ENCODE measurements around the gene RBM28.

- no peak for TF ChIP-seq EZH2 (IDR thresholded peaks at IDR 0.05; ENCODE audit: borderline replicate concordance, insufficient read depth, low read length, poor library complexity, severe bottlenecking)
- TF ChIP-seq CTCF (IDR thresholded peaks at IDR 0.05; ENCODE audit: poor library complexity, severe bottlenecking): no peak
- TF ChIP-seq RAD21 (conservative IDR thresholded peaks at IDR 0.05): no peak
These were observed 77.2 kb downstream of the RBM28 start for GRCh38 chr7:128266529-128266882.

All from neural cell (in vitro differentiated cells).